Endothelial cell (in vitro differentiated cells): ENCODE data around the gene KCNQ1. TPM values are rescaled to one million over a fixed set of nuclear protein-coding genes. Genes with fewer than 3 reads are reported as not detected.
A peak's percentile ranks its signal among the peaks of the same experiment; 100 is the strongest.
"Not testable (repeated sequence)": the region's sequence is repeated elsewhere in the genome, so short reads cannot be mapped to it uniquely, and the experiment has no call there.

Experiments
- DNase-seq: peaks from one replicate; pipeline ENCODE4 v3.0.0; 2021; ENCODE audit warnings: low spot score
- H3K27ac Mint-ChIP-seq: one replicate; pipeline ENCODE4 v1.8.0; 2021; ENCODE audit warnings: mixed read lengths, inconsistent platforms; ENCODE audit not compliant: unreplicated experiment
- H3K27me3 Mint-ChIP-seq: one replicate; pipeline ENCODE4 v1.8.0; 2021; ENCODE audit warnings: mild to moderate bottlenecking, moderate library complexity, mixed read lengths, inconsistent platforms; ENCODE audit not compliant: unreplicated experiment
- H3K36me3 Mint-ChIP-seq: one replicate; pipeline ENCODE4 v1.8.0; 2021; ENCODE audit warnings: mild to moderate bottlenecking, low read depth, mixed read lengths, inconsistent platforms; ENCODE audit not compliant: unreplicated experiment
- H3K4me1 Mint-ChIP-seq: one replicate; pipeline ENCODE4 v1.8.0; 2021; ENCODE audit warnings: mild to moderate bottlenecking, mixed read lengths, inconsistent platforms; ENCODE audit not compliant: unreplicated experiment
- H3K4me3 Mint-ChIP-seq: one replicate; pipeline ENCODE4 v1.8.0; 2021; ENCODE audit warnings: mild to moderate bottlenecking, mixed read lengths, inconsistent platforms; ENCODE audit not compliant: unreplicated experiment
- H3K9me3 Mint-ChIP-seq: one replicate; pipeline ENCODE4 v1.8.0; 2021; ENCODE audit warnings: mixed read lengths, inconsistent platforms; ENCODE audit not compliant: unreplicated experiment
- total RNA-seq: library from RNA; stranded (reverse); fragmentation: NEBNext Ultra II Directional; extraction: Animal tissue kit (Norgen Biotek cat#: 25700); gene quantifications from one replicate; pipeline ENCODE4 v1.2.1, GENCODE V29; 2021; ENCODE audit not compliant: unreplicated experiment
- TF ChIP-seq, protein P1 (sequence below): fragments of 200-600 bp; sonication (generic); IDR thresholded peaks from one replicate; pipeline ENCODE4 v1.5.0; 2021; ENCODE audit warnings: antibody characterized with exemption; ENCODE audit not compliant: unreplicated experiment

The KCNQ1 gene
- total RNA-seq, 1 donor from 2014 or later: 35.3 TPM

- Mint-ChIP-seq H3K9me3 (peaks cover 9% of the 10 kb centered on the region), H3K4me1 (peaks cover 7% of the 10 kb centered on the region), H3K27ac (no peak overlapping the region), H3K36me3 (peaks cover 25% of the 10 kb centered on the region), H3K27me3 (peaks cover 6% of the 10 kb centered on the region), H3K4me3 (no peak overlapping the region)
- TF ChIP-seq, protein P1, sequence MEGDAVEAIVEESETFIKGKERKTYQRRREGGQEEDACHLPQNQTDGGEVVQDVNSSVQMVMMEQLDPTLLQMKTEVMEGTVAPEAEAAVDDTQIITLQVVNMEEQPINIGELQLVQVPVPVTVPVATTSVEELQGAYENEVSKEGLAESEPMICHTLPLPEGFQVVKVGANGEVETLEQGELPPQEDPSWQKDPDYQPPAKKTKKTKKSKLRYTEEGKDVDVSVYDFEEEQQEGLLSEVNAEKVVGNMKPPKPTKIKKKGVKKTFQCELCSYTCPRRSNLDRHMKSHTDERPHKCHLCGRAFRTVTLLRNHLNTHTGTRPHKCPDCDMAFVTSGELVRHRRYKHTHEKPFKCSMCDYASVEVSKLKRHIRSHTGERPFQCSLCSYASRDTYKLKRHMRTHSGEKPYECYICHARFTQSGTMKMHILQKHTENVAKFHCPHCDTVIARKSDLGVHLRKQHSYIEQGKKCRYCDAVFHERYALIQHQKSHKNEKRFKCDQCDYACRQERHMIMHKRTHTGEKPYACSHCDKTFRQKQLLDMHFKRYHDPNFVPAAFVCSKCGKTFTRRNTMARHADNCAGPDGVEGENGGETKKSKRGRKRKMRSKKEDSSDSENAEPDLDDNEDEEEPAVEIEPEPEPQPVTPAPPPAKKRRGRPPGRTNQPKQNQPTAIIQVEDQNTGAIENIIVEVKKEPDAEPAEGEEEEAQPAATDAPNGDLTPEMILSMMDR: no peak
- DNase-seq: no peak
Measured at GRCh38 chr11:2474059-2474901, 29.5 kb downstream of the KCNQ1 start.

DNA sequence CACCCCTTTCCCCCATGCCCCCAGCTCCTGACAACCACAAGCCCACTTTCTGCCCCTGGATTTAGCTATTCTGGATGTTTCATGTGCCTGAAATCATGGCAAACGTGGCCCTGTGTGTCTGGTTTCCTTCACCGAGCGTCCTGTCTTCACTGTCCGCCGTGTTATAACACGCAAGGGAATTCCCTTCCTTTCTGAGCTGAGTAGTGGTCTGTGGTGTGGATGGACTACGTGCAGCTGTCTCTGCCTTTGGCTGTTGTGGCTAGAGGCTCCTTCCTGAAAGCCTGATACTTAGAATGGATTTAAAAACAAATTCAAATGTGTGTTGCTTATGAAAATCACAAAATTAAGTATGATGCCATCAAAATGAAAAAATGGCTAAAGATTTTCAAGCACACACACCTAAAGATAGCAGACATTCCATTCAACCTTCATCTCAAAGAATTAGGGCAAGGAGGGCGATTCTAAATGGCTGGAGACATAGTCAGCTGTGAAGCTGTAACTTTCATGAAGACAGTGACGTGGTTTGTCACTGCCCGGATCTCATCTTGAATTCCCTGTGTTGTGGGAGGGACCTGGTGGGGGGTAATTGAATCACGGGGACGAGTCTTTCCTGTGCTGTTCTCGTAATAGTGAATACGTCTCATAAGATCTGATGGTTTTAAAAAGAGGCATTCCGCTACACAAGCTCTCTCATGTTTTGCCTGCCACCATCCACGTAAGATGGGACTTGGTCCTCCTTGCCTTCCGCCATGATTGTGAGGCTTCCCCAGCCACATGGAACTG is 30.5 kb downstream of the KCNQ1 start:
- no peak for DNase-seq
- Mint-ChIP-seq H3K9me3 (peaks cover 9% of the 10 kb centered on the region), H3K4me3 (no peak overlapping the region), H3K4me1 (peaks cover 7% of the 10 kb centered on the region), H3K27ac (peak overlapping the region; percentile 43), H3K36me3 (peaks cover 34% of the 10 kb centered on the region), H3K27me3 (peaks cover 6% of the 10 kb centered on the region)
- TF ChIP-seq, protein P1: no peak

GRCh38 chr11:2477254-2477653 is 32.4 kb downstream of the KCNQ1 start:
- peaks cover 7% of the 10 kb centered on the region for H3K4me1 Mint-ChIP-seq
- H3K27me3 Mint-ChIP-seq: peaks cover 5% of the 10 kb centered on the region
- peaks cover 9% of the 10 kb centered on the region for H3K9me3 Mint-ChIP-seq
- H3K27ac Mint-ChIP-seq: no peak overlapping the region
- TF ChIP-seq, protein P1: no peak
- peaks cover 41% of the 10 kb centered on the region for H3K36me3 Mint-ChIP-seq
- no peak for DNase-seq
- no peak overlapping the region for H3K4me3 Mint-ChIP-seq

GRCh38 chr11:2477936-2478335 is 33.1 kb downstream of the KCNQ1 start:
- H3K27me3 Mint-ChIP-seq: peaks cover 6% of the 10 kb centered on the region
- H3K4me1 Mint-ChIP-seq: peaks cover 7% of the 10 kb centered on the region
- peak overlapping the region; percentile 7 for H3K4me3 Mint-ChIP-seq
- peaks cover 44% of the 10 kb centered on the region for H3K36me3 Mint-ChIP-seq
- DNase-seq: no peak
- TF ChIP-seq, protein P1: no peak
- H3K9me3 Mint-ChIP-seq: peaks cover 9% of the 10 kb centered on the region
- H3K27ac Mint-ChIP-seq: no peak overlapping the region

DNA sequence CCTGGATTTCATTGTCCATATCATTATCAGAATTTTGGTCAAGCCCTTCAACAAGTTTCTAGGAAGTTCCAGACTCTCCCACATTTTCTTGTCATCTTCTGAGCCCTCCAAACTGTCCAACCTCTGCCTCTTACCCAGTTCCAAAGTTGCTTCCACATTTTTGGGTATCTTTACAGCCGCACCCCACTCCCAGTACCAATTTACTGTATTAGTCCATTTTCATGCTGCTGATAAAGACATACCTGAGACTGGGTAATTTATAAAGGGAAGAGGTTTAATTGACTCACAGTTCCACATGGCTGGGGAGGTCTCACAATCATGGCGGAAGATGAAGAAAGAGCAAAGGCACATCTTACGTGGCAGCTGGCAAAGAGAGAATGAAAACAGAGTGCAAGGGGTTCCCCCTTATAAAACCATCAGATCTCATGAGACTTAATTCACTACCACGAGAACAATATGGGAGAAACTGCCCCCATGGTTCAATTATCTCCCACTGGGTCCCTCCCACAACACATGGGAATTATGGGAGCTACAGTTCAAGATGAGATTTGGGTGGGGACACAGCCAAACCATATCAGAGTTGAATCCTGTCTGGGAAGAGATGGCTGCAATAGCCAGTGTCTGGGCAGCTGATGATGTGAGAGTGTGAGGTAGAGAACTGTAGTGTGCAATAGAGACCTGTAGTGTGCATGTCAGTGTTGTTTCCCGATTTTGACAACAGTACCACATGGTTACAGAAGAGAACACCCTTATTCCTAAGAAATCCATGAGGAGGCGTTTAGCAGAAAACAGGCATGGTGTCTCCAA is 35.5 kb downstream of the KCNQ1 start:
- Mint-ChIP-seq H3K4me3 (peak overlapping the region; percentile 17), H3K36me3 (peaks cover 47% of the 10 kb centered on the region)
- not testable (repeated sequence) for H3K9me3 Mint-ChIP-seq, H3K27me3 Mint-ChIP-seq, DNase-seq, H3K27ac Mint-ChIP-seq, H3K4me1 Mint-ChIP-seq
